Colon (tissue), 2 donors: ENCODE data around the gene CENPB.
"Not testable (repeated sequence)": the region's sequence is repeated elsewhere in the genome, so short reads cannot be mapped to it uniquely, and the experiment has no call there.

Experiments used
- FAIRE-seq: peaks from 2 replicates; lab custom pipeline; 2012; peaks lifted over from hg19 to GRCh38; lab: Jason Lieb, UNC
- donor health status: control.
- donor health status: control.

Gene CENPB, protein sequence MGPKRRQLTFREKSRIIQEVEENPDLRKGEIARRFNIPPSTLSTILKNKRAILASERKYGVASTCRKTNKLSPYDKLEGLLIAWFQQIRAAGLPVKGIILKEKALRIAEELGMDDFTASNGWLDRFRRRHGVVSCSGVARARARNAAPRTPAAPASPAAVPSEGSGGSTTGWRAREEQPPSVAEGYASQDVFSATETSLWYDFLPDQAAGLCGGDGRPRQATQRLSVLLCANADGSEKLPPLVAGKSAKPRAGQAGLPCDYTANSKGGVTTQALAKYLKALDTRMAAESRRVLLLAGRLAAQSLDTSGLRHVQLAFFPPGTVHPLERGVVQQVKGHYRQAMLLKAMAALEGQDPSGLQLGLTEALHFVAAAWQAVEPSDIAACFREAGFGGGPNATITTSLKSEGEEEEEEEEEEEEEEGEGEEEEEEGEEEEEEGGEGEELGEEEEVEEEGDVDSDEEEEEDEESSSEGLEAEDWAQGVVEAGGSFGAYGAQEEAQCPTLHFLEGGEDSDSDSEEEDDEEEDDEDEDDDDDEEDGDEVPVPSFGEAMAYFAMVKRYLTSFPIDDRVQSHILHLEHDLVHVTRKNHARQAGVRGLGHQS

GRCh38 chr20:3786665-3787323 lies at the start of gene CENPB:
TSS of gene CENPB (minus strand) at chr20:3786740. CDS start at chr20:3786483, 257 bp downstream.
- no peak for FAIRE-seq

- FAIRE-seq, result no peak
Observed at GRCh38 chr20:3836132-3836531, 49.6 kb upstream of the CENPB start.

DNA sequence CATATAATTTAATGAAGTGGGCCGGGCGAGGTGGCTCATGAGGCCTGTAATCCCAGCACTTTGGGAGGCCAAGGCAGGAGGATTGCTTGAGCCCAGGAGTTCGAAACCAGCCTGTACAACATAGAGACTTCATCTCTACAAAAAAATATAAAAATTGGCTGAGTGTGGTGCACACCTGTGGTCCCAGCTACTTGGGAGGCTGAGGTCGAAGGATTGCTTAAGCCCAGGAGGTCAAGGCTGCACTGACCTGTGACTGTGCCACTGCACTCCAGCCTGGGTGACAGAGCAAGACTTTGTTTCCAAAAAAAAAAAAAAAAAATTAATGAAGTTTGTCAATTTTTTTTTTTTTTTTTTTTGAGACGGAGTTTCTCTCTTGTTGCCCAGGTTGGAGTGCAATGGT lies 43.4 kb upstream of the CENPB start:
- not testable (repeated sequence) for FAIRE-seq

GRCh38 chr20:3828798-3829197 lies 42.3 kb upstream of the CENPB start:
- no peak for FAIRE-seq

- no peak for FAIRE-seq
Observed at GRCh38 chr20:3826420-3826819, 39.9 kb upstream of the CENPB start.

GRCh38 chr20:3825526-3825925 lies 39.0 kb upstream of the CENPB start:
- FAIRE-seq, result no peak

DNA sequence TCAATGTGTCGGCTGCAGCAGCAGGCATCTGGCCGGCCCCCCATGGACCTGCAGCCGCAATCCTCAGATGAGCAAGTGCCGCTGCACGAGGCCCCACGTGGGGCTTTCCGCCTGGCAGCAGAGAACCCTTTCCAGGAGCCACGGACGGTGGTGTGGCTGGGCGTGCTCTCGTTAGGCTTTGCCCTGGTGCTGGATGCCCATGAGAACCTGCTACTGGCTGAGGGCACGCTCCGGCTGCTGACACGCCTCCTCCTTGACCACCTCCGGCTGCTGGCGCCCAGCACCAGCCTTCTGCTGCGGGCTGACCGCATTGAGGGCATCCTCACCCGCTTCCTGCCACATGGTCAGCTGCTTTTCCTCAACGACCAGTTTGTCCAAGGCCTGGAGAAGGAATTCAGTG lies 37.3 kb upstream of the CENPB start:
- FAIRE-seq, result no peak

DNA sequence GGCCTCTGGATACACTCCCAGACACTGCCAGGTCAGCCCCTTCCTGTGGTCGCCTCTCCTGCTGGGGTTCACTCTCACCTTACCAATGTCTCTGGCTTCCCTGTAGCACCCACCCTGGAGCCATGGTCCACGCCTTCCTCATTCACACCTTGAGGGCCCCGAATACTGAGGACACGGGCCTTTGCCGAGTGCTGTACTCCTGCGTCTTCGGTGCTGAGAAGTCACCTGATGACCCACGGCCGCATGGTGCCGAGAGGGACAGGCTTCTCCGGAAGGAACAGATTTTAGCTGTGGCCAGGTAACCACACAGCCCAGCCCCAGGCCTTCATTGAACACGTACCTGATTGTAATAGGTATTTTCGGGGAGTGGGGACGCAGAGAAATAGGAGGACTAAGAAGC lies 35.5 kb upstream of the CENPB start:
- no peak for FAIRE-seq

GRCh38 chr20:3820901-3821727 lies 34.6 kb upstream of the CENPB start:
- FAIRE-seq, result no peak

DNA sequence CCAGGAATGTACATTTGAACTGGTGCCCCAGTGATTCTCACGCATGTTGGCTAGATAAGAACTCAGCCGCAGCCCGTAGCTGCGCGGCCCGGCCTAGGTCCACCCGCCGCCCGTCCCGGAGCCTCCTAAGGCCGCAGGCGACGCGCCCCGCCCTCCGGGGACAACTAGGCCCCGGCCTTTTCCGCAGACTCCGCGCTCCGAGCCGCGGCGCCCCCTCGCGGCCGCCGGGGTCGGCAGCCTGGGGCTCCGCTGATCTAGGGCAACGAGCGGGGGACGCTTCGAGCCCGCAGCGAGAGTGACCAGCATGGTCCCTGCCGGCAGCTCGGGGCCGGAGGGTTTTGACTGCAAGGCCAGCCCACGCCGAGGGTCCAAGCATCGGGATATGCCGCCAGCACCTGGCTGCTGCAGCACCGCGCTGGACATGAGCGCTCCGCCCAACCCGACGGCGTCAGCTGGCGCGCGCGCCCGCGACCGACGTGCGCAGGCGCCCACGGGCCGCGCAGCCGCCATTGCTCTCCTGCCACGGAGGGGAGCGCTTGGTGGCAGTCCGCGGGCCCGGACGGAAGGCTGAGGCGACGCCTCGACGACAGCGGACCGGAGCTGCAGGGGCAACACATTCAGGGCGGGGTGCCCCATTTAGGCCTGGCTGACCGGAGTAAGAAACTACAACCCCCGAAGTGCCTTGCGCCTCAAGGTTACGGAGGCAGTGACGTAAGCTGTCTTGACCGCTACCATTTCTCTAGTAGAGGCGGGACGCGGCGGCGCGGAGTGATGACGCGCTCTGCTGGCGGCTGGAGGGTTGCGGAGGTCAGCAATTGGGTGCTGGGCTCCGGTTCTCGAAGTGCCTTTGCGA lies 33.7 kb upstream of the CENPB start, which contains the start of gene AP5S1:
Gene AP5S1 (plus strand): TSS at position 500 of the 853 bp plus-strand sequence. CDS start 1,571 bp downstream, outside the sequence.
- no peak for FAIRE-seq

- no peak for FAIRE-seq
Observed at GRCh38 chr20:3819411-3820047, 33.0 kb upstream of the CENPB start.

DNA sequence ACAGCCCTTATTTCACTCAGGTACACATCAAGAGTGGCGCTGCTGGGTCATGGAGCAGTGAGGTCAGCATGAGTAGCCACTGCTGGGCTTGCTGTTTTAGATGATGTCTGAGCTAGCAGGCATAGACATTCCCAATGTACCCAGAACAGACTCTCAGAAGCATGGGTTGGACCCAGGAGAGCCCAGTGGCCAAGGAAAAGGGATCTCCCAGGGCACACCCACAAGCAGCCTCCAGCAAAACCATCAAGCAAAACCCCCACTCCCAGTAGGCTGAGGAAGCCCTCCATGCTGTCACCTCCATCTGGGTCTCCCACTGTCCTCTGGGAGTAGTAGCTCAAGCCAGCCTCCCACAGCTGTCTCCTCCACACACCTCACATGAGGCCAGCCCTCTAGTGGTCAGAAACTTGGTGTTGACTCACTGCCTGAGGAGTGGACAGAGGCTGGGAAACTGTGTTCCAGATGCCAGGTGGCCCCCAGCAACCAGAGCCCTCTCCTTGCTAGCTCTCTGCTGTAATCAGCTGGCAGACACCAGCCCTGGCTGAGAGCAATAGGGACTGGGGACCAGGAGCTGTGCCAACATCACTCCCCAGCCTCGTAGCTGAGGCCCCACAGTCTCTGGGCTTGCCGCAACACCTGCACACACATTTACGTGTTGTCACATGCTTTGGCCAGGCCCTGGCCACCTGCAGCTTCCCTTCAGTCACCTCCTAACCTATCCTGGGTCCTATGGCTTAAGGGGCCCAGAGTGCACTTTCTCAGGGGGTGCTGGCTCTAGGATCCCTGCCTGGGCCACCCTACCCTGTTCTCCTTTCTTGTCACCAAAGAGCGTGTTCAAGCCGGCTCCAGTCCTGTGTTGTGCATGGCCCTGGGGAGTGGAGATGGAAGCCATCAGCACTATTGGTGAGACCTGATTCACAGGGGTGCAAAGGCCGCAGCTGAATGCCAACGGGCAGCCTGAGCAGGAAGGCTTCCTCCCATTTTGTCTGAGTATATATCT lies 31.9 kb upstream of the CENPB start:
- no peak for FAIRE-seq

GRCh38 chr20:3815703-3816315 lies 29.3 kb upstream of the CENPB start:
- no peak for FAIRE-seq

- no peak for FAIRE-seq
Observed at GRCh38 chr20:3814928-3815495, 28.5 kb upstream of the CENPB start.

DNA sequence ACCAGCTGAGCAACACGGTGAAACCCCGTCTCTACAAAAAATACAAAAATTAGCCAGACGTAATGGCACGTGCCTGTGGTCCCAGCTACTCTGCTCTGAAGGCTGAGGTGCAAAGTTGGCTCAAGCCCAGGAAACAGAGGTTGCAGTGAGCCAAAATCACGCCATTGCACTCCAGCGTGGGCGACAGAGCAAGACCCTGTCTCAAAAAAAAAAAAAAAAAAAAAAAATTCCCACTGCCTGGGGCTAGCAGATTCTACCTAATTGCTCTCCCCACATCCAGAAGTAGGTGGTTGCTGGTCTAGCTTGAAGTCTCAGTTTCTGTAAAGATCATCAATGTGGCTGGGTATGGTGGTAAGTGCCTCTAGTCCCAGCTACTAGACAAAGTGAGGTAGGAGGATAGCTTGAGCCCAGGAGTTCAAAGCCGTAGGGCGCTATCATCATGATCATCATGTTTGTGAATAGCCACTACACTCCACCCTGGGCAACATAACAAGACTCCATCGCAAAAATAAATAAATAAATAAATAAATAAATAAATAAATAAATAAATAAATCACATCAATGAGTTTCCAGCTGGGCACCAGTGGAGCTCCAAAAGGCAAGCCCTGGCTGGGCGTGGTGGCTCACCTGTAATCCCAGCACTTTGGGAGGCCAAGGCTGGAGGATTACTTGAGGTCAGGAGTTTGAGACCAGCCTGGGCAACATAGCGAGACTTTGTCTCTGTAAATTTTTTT lies 27.5 kb upstream of the CENPB start:
- no peak for FAIRE-seq

- no peak for FAIRE-seq
Observed at GRCh38 chr20:3812975-3813847, 26.7 kb upstream of the CENPB start.

DNA sequence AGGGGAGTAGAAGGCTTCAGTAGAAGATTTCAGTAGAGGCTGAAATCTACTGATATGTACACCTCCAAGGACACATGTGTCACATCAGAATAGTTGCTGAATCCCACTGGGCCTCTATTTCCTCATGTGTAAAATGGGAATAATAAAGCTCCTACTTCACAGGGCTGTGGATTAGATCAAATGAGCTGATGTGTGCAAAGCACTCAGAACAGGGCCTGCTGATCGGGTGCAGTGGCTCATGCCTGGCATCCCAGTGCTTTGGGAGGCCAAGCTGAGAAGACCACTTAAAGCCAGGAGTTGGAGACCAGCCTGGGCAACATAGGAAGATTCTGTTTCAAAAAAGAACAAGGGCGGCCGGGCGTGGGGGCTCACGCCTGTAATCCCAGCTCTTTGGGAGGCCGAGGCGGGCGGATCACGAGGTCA lies 25.7 kb upstream of the CENPB start:
- no peak for FAIRE-seq
